ENCODE data around the gene KIAA0319L.
"Not testable (repeated sequence)": the region's sequence is repeated elsewhere in the genome, so short reads cannot be mapped to it uniquely, and the experiment has no call there.

Gene KIAA0319L

DNA sequence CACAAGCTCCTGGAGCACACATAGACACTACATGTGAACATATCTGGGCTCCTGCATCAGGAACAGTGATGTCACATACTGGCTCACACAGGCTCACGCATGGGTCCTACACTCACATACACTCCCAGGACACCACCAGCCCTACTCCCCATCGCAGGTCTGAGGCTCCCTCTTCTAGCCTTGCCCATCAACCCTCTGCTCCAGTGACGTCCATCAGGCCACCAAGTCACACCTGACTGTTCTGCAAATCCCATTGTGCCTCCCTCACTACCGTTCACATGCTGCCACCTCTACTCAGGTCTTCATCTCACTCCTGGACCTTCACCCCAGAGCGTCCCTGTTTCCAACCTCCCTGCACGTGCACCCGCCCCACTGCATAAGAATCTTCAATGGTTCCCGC is 34.0 kb upstream of the KIAA0319L start:
- no peak for DNase-seq (ENCODE audit: low read depth)
- H3K4me3 ChIP-seq (ENCODE audit: low read depth, low read length): no peak overlapping the region
- in situ Hi-C loops (cut with HindIII; ENCODE audit: low sequenced_read_pairs): no loop called here
- TF ChIP-seq, protein P1, sequence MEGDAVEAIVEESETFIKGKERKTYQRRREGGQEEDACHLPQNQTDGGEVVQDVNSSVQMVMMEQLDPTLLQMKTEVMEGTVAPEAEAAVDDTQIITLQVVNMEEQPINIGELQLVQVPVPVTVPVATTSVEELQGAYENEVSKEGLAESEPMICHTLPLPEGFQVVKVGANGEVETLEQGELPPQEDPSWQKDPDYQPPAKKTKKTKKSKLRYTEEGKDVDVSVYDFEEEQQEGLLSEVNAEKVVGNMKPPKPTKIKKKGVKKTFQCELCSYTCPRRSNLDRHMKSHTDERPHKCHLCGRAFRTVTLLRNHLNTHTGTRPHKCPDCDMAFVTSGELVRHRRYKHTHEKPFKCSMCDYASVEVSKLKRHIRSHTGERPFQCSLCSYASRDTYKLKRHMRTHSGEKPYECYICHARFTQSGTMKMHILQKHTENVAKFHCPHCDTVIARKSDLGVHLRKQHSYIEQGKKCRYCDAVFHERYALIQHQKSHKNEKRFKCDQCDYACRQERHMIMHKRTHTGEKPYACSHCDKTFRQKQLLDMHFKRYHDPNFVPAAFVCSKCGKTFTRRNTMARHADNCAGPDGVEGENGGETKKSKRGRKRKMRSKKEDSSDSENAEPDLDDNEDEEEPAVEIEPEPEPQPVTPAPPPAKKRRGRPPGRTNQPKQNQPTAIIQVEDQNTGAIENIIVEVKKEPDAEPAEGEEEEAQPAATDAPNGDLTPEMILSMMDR (IDR thresholded peaks at IDR 0.05; ENCODE audit: low read depth, low read length, missing control alignments): no peak

DNA sequence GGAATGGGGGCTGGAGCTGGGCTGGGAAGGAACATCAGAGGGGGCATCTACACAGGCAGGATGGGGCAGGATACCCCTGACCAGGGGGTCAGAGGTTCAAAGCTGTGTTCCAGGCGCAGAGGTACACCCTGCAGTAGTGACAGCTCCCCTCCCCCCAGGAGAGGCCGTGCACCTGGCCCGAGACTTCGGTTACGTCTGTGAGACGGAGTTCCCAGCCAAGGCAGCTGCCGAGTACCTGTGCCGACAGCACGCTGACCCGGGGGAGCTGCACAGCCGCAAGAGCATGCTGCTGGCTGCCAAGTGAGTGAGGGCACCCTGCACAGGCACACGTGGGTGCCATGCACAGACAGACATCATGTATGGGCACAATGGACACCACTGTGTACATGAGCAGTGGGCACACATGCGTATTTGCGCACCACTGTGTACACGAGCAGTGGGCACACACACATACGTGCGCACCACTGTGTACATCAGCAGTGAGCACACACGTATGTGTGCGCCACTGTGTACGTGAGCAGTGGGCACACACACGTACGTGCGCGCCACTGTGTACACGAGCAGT is 33.4 kb upstream of the KIAA0319L start:
- in situ Hi-C loops (cut with HindIII; ENCODE audit: low sequenced_read_pairs): no loop called here
- no peak for DNase-seq (ENCODE audit: low read depth)
- TF ChIP-seq, protein P1 (IDR thresholded peaks at IDR 0.05; ENCODE audit: low read depth, low read length, missing control alignments): no peak
- no peak overlapping the region for H3K4me3 ChIP-seq (ENCODE audit: low read depth, low read length)

DNA sequence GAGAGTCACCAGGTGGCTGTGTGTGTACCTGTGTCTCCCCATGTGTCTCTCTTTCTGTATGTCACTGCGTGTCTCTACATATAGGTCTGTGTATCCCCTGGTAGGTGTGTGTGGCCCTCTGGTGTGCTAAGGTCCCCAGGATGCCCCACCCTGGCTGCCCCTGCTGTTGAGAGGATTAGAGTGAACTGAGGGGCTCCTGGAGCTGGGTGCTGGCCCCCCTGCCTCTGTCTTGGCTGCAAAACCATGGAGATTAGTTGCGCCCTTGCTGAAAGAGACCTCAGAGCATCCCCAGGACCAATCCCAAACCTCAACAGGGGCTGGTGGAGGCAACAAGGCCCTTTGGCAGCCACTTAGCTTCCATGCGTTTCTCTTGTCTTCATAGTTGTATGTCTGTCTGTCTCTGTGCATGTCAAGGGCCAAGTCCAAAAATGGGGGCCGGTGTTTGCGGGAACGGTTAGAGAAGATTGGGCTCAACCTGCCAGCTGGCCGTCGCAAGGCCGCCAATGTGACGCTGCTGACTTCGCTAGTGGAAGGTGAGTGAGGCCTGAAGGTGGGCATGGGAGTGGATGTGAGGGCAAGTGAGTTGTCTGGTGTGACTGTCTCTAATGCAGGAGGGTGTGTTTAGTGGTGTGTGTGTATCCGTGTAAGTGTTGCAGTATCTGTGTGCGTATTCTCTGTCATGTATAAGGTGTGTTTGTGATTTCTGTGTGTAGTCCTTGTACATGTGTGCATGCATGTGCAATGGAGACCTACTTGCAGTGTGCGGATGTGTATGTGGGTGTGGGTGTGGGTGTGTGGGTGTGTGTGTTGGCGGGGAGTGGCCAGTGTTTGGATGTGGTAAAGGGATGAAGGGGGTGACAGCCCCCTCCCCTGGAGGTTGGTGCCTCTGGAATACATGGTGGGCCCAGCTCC is 32.6 kb upstream of the KIAA0319L start:
- no peak overlapping the region for H3K4me3 ChIP-seq (ENCODE audit: low read depth, low read length)
- in situ Hi-C loops (cut with HindIII; ENCODE audit: low sequenced_read_pairs): no loop called here
- TF ChIP-seq, protein P1 (IDR thresholded peaks at IDR 0.05; ENCODE audit: low read depth, low read length, missing control alignments): no peak
- no peak for DNase-seq (ENCODE audit: low read depth)

GRCh38 chr1:35588197-35588910 is 31.2 kb upstream of the KIAA0319L start:
- in situ Hi-C loops (cut with HindIII; ENCODE audit: low sequenced_read_pairs): no loop called here
- TF ChIP-seq, protein P1 (IDR thresholded peaks at IDR 0.05; ENCODE audit: low read depth, low read length, missing control alignments): no peak
- no peak overlapping the region for H3K4me3 ChIP-seq (ENCODE audit: low read depth, low read length)
- DNase-seq (ENCODE audit: low read depth): no peak

DNA sequence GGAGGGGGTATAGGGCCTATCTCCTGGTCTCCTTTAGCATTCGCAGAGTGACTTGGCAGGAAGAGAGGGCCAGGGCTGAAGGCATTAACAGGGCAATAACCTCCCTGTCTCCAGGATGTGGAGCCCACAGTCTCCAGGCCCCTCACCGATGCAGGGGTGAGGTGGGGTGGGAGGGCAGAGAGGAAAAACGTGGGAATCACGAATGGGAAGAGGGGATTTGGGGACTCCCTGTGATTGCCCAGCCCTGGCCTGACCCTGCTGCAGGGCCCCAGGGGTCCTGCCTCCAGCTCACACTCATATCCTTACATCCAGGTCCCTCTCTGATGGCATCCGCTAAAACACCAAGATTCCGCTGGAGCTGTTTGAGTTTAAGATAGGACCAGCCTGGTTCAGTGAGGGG is 30.5 kb upstream of the KIAA0319L start:
- no peak for DNase-seq (ENCODE audit: low read depth)
- in situ Hi-C loops (cut with HindIII; ENCODE audit: low sequenced_read_pairs): no loop called here
- TF ChIP-seq, protein P1 (IDR thresholded peaks at IDR 0.05; ENCODE audit: low read depth, low read length, missing control alignments): no peak
- no peak overlapping the region for H3K4me3 ChIP-seq (ENCODE audit: low read depth, low read length)

DNA sequence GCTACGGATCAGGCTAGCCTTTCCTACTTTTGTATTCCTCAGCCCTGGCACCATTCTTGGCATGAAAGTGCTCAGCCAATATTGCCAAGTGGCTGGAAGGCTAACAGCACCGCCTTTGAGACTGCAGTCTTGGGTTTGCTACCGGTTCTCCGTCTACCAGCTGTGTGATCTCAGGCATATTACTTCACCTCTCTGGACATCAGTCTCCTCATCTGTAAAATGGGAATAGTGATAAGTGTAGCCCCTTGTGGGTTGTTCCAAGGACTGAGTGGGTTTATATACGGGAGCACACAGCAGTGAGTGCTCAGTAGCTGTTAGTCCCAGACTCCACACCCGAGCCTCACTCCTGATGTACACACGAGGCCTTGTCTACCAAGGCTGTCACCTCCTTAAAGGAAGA is 29.6 kb upstream of the KIAA0319L start:
- no peak overlapping the region for H3K4me3 ChIP-seq (ENCODE audit: low read depth, low read length)
- in situ Hi-C loops (cut with HindIII; ENCODE audit: low sequenced_read_pairs): no loop called here
- TF ChIP-seq, protein P1 (IDR thresholded peaks at IDR 0.05; ENCODE audit: low read depth, low read length, missing control alignments): no peak
- no peak for DNase-seq (ENCODE audit: low read depth)

GRCh38 chr1:35585805-35586204 is 28.6 kb upstream of the KIAA0319L start:
- H3K4me3 ChIP-seq (ENCODE audit: low read depth, low read length); in situ Hi-C loops (cut with HindIII; ENCODE audit: low sequenced_read_pairs); DNase-seq (ENCODE audit: low read depth): not testable (repeated sequence)
